Activated CD4-positive, alpha-beta T cell treated with anti-CD3 and anti-CD28 coated beads, Interleukin-2, amount 10 ng/mL, durations not matched to agents 7 days and 5 days (primary cell): ENCODE measurements around the gene TSPAN14. TPM values are rescaled to one million over a fixed set of nuclear protein-coding genes. Genes with fewer than 3 reads are reported as not detected.
"Not testable (repeated sequence)": the region's sequence is repeated elsewhere in the genome, so short reads cannot be mapped to it uniquely, and the experiment has no call there.

Experiments used
- CTCF ChIA-PET: fragments of 350-600 bp; sonication (Branson Sonifier 250); formaldehyde crosslinking; loops from one replicate; lab custom pipeline; 2021; ENCODE audit warnings: antibody characterized with exemption; lab: Charles Lee
- POLR2A ChIA-PET: fragments of 350-600 bp; sonication (Branson Sonifier 250); formaldehyde crosslinking; loops from one replicate; lab custom pipeline; 2021; ENCODE audit warnings: antibody characterized with exemption; lab: Charles Lee
- DNase-seq: peaks from one replicate; pipeline ENCODE4 v3.0.0-alpha.2; 2020
- H3K27ac Mint-ChIP-seq: one replicate; pipeline ENCODE4 v1.8.0; 2021; ENCODE audit warnings: mild to moderate bottlenecking, moderate library complexity, mixed read lengths
- H3K27me3 Mint-ChIP-seq: one replicate; pipeline ENCODE4 v1.8.0; 2021; ENCODE audit warnings: mixed read lengths
- H3K36me3 Mint-ChIP-seq: one replicate; pipeline ENCODE4 v1.8.0; 2021; ENCODE audit warnings: low read depth, mixed read lengths
- H3K4me1 Mint-ChIP-seq: one replicate; pipeline ENCODE4 v1.8.0; 2021; ENCODE audit warnings: mixed read lengths
- H3K4me3 Mint-ChIP-seq: one replicate; pipeline ENCODE4 v1.8.0; 2021; ENCODE audit warnings: mild to moderate bottlenecking, moderate library complexity, mixed read lengths
- H3K9me3 Mint-ChIP-seq: one replicate; pipeline ENCODE4 v1.8.0; 2021; ENCODE audit warnings: mixed read lengths
- total RNA-seq, 2 experiments: library from RNA; stranded (reverse); gene quantifications; one replicate each; pipeline ENCODE4 v1.2.3, GENCODE V29; 2021

TSPAN14 gene
- total RNA-seq, 2 experiments from 2014 or later: 127 to 143 TPM

DNA sequence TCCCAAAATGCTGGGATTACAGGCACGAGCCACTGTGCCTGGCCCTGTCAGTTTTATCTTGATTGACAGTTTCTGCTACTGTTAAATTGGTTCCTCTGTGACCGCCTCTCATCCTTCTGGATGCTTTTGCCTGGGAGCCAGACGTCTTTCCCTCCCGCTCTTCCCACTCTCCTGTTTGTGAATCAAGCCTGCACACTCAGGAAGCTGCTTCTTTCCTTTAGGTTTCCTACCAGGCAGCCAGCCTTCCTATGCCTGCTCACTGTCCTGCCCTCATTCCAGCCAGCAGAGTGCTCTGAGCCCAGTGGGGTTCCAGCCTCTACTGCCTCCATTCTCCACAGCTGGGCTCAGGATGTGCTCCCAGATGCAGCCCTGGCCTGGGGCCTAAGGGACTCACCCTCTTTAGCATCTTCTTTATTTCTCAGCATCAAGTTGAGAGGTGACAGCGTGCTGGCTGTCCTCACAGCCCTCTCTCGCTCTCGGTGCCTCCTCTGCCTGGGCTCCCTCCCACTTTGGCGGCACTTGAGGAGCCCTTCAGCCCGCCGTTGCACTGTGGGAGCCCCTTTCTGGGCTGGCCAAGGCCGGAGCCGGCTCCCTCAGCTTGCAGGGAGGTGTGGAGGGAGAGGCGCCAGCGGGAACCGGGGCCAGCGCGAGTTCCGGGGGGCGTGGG, 88.7 kb downstream of the TSPAN14 start:
- POLR2A ChIA-PET: no interaction called here
- no peak for DNase-seq
- CTCF ChIA-PET: interaction anchor here (1.7 kb wide), 1 partner anchor 99 kb away, joined by 5 read pairs; no protein-coding TSS in a partner anchor
- Mint-ChIP-seq H3K9me3 (no peaks in the 10 kb centered on the region), H3K36me3 (no peaks in the 10 kb centered on the region), H3K27ac (no peak overlapping the region), H3K4me1 (peaks cover 8% of the 10 kb centered on the region), H3K4me3 (no peak overlapping the region), H3K27me3 (peaks cover 6% of the 10 kb centered on the region)

DNA sequence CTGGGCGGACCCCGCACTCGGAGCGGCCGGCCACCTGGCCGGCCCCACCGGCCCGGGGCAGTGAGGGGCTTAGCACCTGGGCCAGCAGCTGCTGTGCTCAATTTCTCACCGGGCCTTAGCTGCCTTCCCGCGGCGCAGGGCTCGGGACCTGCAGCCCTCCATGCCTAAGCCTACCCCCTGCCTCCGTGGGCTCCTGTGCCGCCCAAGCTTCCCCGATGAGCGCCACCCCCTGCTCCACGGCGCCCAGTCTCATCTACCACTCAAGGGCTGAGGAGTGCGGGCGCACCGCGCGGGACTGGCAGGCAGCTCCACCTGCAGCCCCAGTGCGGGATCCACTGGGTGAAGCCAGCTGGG, 89.2 kb downstream of the TSPAN14 start:
- ChIA-PET POLR2A (interaction anchor here (0.6 kb wide), 1 partner anchor 23 kb away, joined by 4 read pairs; no protein-coding TSS in a partner anchor), CTCF (interaction anchor here (1.2 kb wide), 1 partner anchor 53 kb away, joined by 3 read pairs; no protein-coding TSS in a partner anchor)
- H3K27me3 Mint-ChIP-seq, H3K36me3 Mint-ChIP-seq, H3K4me3 Mint-ChIP-seq, H3K9me3 Mint-ChIP-seq, DNase-seq, H3K27ac Mint-ChIP-seq, H3K4me1 Mint-ChIP-seq: not testable (repeated sequence)

DNA sequence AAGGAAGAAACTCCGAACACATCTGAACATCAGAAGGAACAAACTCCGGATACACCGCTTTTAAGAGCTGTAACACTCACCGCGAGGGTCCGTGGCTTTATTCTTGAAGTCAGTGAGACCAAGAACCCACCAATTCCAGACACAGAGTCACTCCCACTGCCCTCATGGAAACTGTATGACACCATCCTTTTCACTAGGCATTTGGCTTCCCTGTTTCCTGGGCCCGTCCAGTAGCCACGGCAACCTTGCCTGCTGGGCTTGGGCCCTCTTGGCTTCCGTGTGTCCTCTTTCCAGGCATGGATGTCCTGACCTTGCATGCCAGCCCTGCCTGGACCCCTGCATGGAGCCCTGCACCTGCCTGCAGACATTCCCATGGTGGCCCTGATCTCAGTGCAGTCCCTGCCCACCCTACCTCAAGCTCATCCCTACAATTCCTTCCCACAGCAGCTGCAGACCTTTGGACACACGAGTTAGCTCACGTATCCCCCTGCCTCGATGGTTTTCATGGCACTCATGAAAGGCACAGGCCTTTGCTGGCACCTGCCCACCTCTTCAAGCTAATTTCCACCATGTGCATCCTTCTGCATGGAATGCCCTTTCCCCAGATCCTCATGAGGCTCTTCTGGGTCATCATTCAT, 90.3 kb downstream of the TSPAN14 start:
- H3K9me3 Mint-ChIP-seq: no peaks in the 10 kb centered on the region
- ChIA-PET CTCF (interaction anchor here (1.2 kb wide), 1 partner anchor 52 kb away, joined by 3 read pairs; no protein-coding TSS in a partner anchor), POLR2A (no interaction called here)

DNA sequence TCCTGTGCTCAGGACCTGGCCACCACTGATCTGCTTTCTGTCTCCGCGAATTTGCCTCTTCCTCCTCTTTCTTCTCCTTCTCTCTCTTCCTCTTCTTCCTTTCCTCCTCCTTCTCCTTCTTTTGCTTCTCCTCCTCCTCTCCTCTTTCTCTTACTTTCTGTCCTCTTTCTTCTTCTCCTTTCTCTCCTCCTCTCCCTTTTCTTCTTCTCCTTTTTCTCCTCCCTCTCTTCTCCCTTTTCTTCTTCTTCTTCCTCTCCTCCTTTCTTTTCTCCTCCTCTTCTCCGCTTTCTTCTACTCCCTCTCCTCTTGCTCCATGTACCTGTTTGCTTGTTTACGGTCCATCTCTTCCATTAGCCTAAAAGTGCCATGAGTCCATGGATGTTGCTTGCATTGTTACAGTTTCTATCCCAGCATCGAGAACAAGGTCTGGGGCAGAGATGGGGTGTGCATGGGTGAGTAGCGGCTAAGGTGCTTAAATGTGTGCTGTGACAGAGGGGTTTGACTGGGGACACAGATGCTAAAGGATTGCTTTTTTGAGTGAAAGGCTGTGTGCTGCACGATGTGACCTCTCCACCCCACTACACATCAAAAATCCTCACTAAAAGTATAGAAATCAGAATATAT, 91.3 kb downstream of the TSPAN14 start:
- ChIA-PET POLR2A (no interaction called here), CTCF (no interaction called here)

More for the DNA sequence above, 90.3 kb downstream of the TSPAN14 start:
- H3K4me1 Mint-ChIP-seq: peaks cover 8% of the 10 kb centered on the region
- peaks cover 8% of the 10 kb centered on the region for H3K27me3 Mint-ChIP-seq
- no peak overlapping the region for H3K27ac Mint-ChIP-seq
- no peaks in the 10 kb centered on the region for H3K36me3 Mint-ChIP-seq
- DNase-seq: no peak
- H3K4me3 Mint-ChIP-seq: no peak overlapping the region

DNA sequence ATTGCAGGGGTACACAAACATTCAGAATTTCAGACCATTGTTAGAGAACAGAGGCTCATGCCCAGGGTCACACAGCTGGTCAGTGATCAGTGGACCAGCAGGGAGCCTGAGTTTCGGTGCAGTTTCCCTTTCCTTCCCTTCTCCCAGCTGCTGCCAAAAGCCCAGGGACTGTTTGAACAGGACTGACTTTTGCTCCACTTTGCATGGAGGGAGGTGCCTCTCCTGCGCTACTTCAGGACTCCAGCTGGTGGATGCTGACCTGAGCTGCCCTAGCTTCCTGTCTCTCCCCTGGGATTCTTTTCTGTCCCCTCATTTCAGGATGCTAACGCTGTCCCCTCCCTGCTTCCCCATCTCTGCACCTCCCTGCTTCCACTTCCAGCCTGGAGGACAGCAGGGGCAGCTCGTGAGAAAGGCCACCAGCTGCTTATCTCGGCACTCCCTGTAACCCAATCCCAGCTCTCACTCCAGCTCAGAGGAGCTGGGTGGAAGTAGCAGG, 98.1 kb downstream of the TSPAN14 start:
- POLR2A ChIA-PET: no interaction called here
- Mint-ChIP-seq H3K4me3 (no peak overlapping the region), H3K36me3 (no peaks in the 10 kb centered on the region), H3K9me3 (no peaks in the 10 kb centered on the region), H3K4me1 (no peaks in the 10 kb centered on the region), H3K27ac (no peak overlapping the region), H3K27me3 (peaks cover 16% of the 10 kb centered on the region)
- DNase-seq: no peak
- CTCF ChIA-PET: interaction anchor here (1.0 to 1.1 kb wide), 2 partner anchors 44 to 130 kb away, joined by 3 to 4 read pairs; no protein-coding TSS in a partner anchor

More for the DNA sequence above, 91.3 kb downstream of the TSPAN14 start:
- H3K27me3 Mint-ChIP-seq: peaks cover 8% of the 10 kb centered on the region
- no peaks in the 10 kb centered on the region for H3K36me3 Mint-ChIP-seq
- H3K4me1 Mint-ChIP-seq: peaks cover 8% of the 10 kb centered on the region
- H3K9me3 Mint-ChIP-seq: no peaks in the 10 kb centered on the region
- no peak for DNase-seq
- H3K4me3 Mint-ChIP-seq: no peak overlapping the region
- no peak overlapping the region for H3K27ac Mint-ChIP-seq

DNA sequence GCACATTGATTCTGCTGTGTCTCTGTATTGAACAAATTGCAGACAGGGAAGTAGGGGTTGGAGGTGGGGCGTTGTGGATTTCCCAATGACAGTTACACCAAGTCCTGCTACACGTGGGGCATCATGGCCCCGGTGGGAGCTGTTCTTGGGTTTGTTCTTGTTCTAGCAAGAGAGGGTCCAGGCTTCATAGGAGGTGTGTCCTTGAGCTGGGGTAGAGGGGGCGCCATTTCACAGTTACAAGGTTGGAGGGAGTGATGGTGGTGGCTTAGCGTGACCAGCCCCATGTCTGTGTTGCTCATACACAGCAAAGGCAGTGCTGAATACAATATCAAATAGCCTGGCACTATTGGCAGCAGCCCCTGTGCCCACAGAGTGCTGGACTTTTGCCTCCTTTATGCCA, 99.3 kb downstream of the TSPAN14 start:
- DNase-seq: no peak
- ChIA-PET CTCF (interaction anchor here (1.1 kb wide), 1 partner anchor 26 kb away, joined by 3 read pairs; no protein-coding TSS in a partner anchor), POLR2A (no interaction called here)
- Mint-ChIP-seq H3K9me3 (no peaks in the 10 kb centered on the region), H3K4me1 (no peaks in the 10 kb centered on the region), H3K27me3 (peaks cover 22% of the 10 kb centered on the region), H3K36me3 (no peaks in the 10 kb centered on the region), H3K27ac (no peak overlapping the region), H3K4me3 (no peak overlapping the region)

DNA sequence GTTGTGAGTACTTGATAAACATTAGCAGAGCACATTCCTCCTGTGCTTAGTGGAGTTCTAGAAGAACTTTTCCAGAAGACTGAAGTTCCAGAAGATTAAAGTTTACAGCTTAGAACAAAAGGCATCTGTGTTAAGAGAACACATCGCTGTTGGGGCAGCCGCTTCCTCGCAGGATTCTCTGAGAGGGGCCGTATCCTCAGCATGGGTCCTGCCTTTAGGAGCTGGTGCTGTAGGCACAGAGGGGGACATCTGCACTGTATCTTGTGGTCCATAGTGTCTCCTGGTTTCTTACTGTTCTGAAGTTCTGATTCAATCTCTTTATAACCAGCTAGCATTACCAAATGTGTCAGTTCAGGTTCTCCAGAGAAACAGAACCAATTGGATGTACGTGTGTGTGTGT, 99.9 kb downstream of the TSPAN14 start:
- Mint-ChIP-seq H3K4me3 (no peak overlapping the region), H3K9me3 (no peaks in the 10 kb centered on the region), H3K36me3 (no peaks in the 10 kb centered on the region), H3K27me3 (peaks cover 20% of the 10 kb centered on the region), H3K4me1 (no peaks in the 10 kb centered on the region), H3K27ac (no peak overlapping the region)
- ChIA-PET POLR2A (no interaction called here), CTCF (interaction anchor here (1.1 kb wide), 1 partner anchor 27 kb away, joined by 3 read pairs; no protein-coding TSS in a partner anchor)
- no peak for DNase-seq

DNA sequence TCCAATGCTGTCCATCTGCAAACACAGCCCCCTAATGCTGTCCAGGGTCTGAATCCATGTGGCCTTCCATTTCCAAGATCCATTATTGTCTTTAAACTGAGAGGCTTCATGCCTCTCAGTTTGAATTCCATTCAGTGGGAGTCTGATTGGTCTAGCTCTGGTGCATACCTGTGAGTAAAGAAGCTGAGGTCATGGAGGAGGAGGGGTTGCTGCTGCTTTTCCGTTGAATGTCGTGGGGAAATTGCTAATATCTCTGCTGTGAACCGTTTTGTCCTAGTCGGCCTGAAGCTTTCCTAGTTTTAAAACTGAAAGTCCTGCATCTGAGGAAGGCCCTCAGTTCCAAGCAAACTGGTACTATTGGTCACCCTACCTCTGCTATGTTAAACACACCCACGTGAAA, 101.3 kb downstream of the TSPAN14 start:
- no peaks in the 10 kb centered on the region for H3K36me3 Mint-ChIP-seq
- peaks cover 20% of the 10 kb centered on the region for H3K27me3 Mint-ChIP-seq
- ChIA-PET POLR2A (no interaction called here), CTCF (no interaction called here)
- no peaks in the 10 kb centered on the region for H3K9me3 Mint-ChIP-seq
- no peaks in the 10 kb centered on the region for H3K4me1 Mint-ChIP-seq
- H3K27ac Mint-ChIP-seq: no peak overlapping the region
- no peak overlapping the region for H3K4me3 Mint-ChIP-seq
- no peak for DNase-seq

DNA sequence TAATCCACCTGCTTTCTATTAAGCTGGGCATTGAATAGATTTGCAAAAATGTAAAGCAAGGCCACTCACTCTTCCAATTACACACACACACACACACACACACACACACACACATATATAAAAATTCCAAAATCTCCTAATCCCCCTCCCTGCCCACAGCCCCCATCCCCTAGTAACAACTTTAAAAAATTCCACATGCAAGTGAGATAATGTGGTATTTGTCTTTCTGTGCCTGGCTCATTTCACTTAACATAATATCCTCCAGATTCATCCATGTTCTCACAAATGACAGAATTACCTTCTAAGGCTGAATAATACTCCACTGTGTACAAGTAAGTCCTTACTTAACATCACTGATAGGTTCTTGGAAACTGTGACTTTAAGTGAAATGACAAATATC, 107.8 kb downstream of the TSPAN14 start:
- no peak overlapping the region for H3K4me3 Mint-ChIP-seq
- H3K4me1 Mint-ChIP-seq: no peaks in the 10 kb centered on the region
- no peaks in the 10 kb centered on the region for H3K9me3 Mint-ChIP-seq
- ChIA-PET CTCF (no interaction called here), POLR2A (no interaction called here)
- no peak for DNase-seq
- no peak overlapping the region for H3K27ac Mint-ChIP-seq
- no peaks in the 10 kb centered on the region for H3K36me3 Mint-ChIP-seq
- peaks cover 19% of the 10 kb centered on the region for H3K27me3 Mint-ChIP-seq

DNA sequence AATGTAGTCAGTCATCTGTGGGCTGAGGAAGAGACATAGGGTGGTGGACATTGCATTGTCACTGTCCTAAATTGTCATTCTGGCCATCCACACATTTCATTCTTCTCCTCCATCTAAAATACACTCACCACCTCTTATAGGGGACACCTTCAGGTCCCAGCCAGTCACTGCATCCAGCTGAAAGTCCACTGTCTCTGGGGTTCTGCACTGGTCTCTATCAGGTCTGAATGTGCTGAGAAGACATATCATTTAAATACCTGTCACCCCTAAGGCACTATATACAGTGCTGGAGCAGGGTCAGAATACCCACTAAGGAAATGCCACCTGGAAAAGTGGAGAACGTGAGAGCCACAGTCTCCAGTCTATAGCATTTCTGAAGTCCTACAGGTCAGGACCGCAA, 113.2 kb downstream of the TSPAN14 start:
- H3K4me1 Mint-ChIP-seq: no peaks in the 10 kb centered on the region
- no peak overlapping the region for H3K27ac Mint-ChIP-seq
- peaks cover 14% of the 10 kb centered on the region for H3K27me3 Mint-ChIP-seq
- DNase-seq: no peak
- ChIA-PET POLR2A (no interaction called here), CTCF (interaction anchor here (0.6 kb wide), 1 partner anchor 437 kb away, joined by 3 read pairs; no protein-coding TSS in a partner anchor)
- H3K36me3 Mint-ChIP-seq: no peaks in the 10 kb centered on the region
- H3K4me3 Mint-ChIP-seq: no peak overlapping the region
- H3K9me3 Mint-ChIP-seq: no peaks in the 10 kb centered on the region

DNA sequence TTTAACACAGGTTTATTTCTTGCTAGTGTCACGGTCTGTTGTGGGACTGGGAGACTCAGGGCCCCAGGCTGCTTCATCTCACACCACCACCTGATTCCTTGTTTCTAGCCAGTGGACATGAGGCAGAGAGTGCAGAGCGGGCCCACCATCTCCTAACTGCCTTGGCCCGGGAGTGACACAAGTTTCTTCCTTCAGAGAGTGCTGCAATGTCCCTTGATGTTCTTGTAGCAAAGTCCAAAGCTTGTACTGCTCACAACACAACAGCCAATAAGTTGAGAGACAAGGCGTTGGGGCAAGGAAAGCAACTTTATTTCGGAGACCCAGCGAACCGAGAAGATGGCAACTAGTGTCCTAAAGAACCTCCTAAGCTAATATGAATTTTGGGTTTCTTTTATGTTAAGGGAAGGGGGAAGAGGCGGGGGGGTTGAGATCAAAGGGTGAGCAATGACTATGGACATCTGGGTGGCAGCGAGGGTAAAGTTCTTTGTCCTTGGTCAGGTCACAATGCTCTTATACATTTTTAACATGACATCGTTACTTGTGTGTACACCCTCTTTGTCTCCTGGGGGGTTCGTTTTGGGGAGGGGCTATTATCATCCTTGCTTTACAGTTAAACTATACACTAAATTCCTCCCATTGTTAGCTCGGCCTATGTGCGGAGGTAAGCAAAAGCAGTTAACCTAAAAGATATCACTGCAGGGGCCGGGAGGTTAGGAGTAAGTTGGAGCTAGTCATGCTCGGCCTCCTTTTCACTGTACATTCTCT, 115.2 kb downstream of the TSPAN14 start:
- peaks cover 7% of the 10 kb centered on the region for H3K27me3 Mint-ChIP-seq
- DNase-seq: no peak
- CTCF ChIA-PET: interaction anchor here (0.7 kb wide), 1 partner anchor 183 kb away, joined by 3 read pairs; no protein-coding TSS in a partner anchor
- no peak overlapping the region for H3K27ac Mint-ChIP-seq
- H3K36me3 Mint-ChIP-seq: no peaks in the 10 kb centered on the region
- H3K9me3 Mint-ChIP-seq: no peaks in the 10 kb centered on the region
- POLR2A ChIA-PET: no interaction called here
- H3K4me3 Mint-ChIP-seq: no peak overlapping the region
- H3K4me1 Mint-ChIP-seq: no peaks in the 10 kb centered on the region

DNA sequence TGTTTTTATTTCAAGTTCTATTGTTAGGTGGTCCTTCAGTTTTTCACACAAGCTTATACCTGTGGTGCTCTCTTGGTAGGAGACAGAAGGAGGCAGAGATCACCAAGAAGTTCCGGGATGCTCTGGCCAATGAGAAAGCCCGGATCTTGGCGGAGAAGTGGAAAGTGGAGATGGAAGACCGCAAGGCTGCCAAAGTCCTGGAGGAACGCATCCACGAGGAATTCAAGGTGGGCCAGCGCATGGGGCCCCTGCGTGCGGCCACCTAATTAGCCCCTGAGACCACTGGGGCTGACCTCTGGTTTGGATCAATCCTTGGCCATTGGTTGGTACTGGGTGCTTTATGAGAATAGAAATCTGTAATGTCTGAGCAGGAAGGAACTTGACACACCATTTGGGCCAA, 117.2 kb downstream of the TSPAN14 start:
- Mint-ChIP-seq H3K4me3 (no peak overlapping the region), H3K9me3 (no peaks in the 10 kb centered on the region), H3K27ac (no peak overlapping the region), H3K27me3 (peaks cover 4% of the 10 kb centered on the region), H3K36me3 (no peaks in the 10 kb centered on the region), H3K4me1 (no peaks in the 10 kb centered on the region)
- CTCF ChIA-PET: no interaction called here
- DNase-seq: no peak
- POLR2A ChIA-PET: no interaction called here
